ENCODE data around the gene TIMP1. TPM values are rescaled to one million over a fixed set of nuclear protein-coding genes. Genes with fewer than 3 reads are reported as not detected.

TIMP1 gene
- total RNA-seq, 3 donors from 2014 or later = 25.4 to 143 (median 96.9) TPM

DNA sequence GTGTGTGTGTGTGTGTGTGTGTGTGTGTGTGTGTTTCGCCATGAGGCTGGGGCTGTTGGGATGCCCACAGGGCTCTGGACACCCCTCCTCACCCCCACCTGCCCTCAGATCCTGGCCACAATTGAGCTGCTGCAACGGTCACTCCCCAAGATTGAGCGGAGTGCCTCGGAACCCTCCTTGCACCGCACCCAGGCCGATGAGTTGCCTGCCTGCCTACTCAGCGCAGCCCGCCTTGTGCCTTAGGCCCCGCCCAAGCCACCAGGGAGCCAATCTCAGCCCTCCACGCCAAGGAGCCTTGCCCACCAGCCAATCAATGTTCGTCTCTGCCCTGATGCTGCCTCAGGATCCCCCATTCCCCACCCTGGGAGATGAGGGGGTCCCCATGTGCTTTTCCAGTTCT, 11.0 kb upstream of the TIMP1 start:
- intact Hi-C loops (cut with DNase I, micrococcal nuclease) = no loop called here
- Histone ChIP-seq H3K36me3 (ENCODE audit: low read depth) (no peaks in the 10 kb centered on the region), H3K4me1 (ENCODE audit: low read depth) (peaks cover 6% of the 10 kb centered on the region), H3K4me3 (no peak overlapping the region), H3K9me3 (no peaks in the 10 kb centered on the region)
- ATAC-seq = no peak
- TF ChIP-seq, protein P1, sequence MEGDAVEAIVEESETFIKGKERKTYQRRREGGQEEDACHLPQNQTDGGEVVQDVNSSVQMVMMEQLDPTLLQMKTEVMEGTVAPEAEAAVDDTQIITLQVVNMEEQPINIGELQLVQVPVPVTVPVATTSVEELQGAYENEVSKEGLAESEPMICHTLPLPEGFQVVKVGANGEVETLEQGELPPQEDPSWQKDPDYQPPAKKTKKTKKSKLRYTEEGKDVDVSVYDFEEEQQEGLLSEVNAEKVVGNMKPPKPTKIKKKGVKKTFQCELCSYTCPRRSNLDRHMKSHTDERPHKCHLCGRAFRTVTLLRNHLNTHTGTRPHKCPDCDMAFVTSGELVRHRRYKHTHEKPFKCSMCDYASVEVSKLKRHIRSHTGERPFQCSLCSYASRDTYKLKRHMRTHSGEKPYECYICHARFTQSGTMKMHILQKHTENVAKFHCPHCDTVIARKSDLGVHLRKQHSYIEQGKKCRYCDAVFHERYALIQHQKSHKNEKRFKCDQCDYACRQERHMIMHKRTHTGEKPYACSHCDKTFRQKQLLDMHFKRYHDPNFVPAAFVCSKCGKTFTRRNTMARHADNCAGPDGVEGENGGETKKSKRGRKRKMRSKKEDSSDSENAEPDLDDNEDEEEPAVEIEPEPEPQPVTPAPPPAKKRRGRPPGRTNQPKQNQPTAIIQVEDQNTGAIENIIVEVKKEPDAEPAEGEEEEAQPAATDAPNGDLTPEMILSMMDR (IDR thresholded peaks at IDR 0.05) = no peak
- DNase-seq = no peak

DNA sequence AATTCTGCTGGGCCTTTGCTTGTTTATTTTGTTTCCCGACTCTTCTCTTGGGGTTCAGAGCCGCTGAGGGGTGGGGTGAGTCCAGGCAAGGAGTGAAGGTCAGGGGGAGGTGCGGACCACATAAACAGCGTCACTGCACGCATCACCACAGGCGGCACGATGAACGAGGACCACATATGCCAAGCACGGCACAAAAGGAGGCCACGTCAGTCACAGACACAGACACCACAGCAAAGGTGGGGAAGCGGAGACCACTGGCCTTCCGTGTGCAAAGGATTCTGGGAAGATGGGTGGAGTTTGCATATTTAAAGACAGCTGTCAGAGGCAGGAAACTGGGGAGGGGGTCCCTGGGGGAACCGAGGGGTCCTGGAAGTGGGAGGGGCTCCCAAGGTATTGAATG, 10.3 kb upstream of the TIMP1 start:
- ATAC-seq = no peak

DNA sequence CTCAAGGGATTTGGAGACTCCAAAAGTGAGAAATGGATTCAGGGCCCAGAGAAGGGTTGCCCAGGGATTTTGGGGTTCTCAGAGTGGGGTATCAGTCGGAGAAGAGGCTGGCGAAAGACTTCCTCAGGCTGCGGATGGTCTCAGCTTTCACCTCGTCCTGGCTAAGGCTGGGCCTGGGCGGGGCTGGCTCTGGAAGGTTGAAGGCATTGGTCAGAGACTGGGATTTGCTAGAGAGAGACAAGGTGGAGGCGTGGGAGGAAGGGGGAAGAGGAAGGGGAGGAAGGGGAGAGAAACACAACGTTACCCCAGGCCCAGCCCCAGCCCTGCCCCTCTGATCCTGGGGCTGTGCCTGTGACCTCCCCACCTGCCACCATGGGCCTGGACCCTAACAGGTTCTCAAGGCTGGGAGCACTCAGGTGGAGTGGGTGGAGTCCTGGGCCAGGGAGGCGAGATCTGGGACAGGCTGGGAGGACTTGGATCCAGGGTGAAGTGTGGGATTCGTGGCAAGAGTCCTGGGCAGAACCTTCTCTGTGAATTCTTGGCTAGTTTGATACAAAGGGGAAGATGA, 9.4 kb upstream of the TIMP1 start:
- TF ChIP-seq, protein P1 (IDR thresholded peaks at IDR 0.05) = no peak
- ATAC-seq = peak; percentile 21
- intact Hi-C loops (cut with DNase I, micrococcal nuclease) = no loop called here

More for the DNA sequence above, 10.3 kb upstream of the TIMP1 start:
- H3K9me3 ChIP-seq = no peaks in the 10 kb centered on the region
- intact Hi-C loops (cut with DNase I, micrococcal nuclease) = no loop called here
- peaks cover 6% of the 10 kb centered on the region for H3K4me1 ChIP-seq (ENCODE audit: low read depth)
- H3K4me3 ChIP-seq = no peak overlapping the region
- no peaks in the 10 kb centered on the region for H3K36me3 ChIP-seq (ENCODE audit: low read depth)
- no peak for DNase-seq
- TF ChIP-seq, protein P1 (IDR thresholded peaks at IDR 0.05) = no peak

DNA sequence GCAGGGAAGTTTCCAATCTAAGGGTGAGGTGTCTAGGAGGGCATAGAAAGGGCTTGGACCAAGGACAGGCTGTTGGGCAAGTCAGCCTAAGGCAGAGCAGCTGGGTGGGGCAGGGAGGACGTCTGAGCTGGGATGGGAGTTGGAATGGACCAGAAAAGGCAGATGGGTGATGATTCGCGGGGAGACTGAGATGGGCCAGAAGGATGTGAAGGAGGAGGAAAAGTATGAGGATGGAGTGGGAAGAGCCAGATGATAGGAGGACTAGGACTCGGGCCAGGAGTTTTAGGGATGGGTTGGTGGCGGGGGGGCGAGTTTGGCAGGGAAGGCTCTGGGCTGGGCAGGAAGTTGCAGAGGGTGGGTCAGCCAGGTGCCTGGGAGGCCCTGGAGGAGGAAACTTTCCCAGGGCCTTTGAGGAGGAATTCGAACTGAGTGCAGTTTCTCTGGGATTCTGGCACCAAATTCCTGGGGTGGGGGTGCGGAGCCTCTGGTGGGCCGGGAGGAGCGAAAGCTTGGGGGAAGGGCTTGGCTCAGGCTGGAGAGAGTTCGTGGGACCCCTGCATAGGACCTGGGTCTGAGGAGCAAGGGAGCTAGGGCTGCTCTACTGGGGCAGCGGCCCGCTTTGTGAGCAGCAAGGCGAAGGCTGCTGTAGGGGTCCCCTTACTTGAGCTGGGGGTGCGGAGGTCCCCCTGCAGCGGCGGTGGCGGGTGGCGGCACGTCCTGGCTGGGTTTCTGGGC, 8.7 kb upstream of the TIMP1 start:
- TF ChIP-seq, protein P1 (IDR thresholded peaks at IDR 0.05) = no peak
- intact Hi-C loops (cut with DNase I, micrococcal nuclease) = no loop called here
- DNase-seq (peak; percentile 42 to 63 (median 60)), ATAC-seq (peak; percentile 73)
- Histone ChIP-seq H3K9me3 (no peaks in the 10 kb centered on the region), H3K4me1 (ENCODE audit: low read depth) (peaks cover 6% of the 10 kb centered on the region), H3K4me3 (no peak overlapping the region), H3K36me3 (ENCODE audit: low read depth) (no peaks in the 10 kb centered on the region)

More for the DNA sequence above, 9.4 kb upstream of the TIMP1 start:
- H3K4me1 ChIP-seq (ENCODE audit: low read depth) = peaks cover 6% of the 10 kb centered on the region
- DNase-seq = no peak
- no peak overlapping the region for H3K4me3 ChIP-seq
- no peaks in the 10 kb centered on the region for H3K9me3 ChIP-seq
- H3K36me3 ChIP-seq (ENCODE audit: low read depth) = no peaks in the 10 kb centered on the region

DNA sequence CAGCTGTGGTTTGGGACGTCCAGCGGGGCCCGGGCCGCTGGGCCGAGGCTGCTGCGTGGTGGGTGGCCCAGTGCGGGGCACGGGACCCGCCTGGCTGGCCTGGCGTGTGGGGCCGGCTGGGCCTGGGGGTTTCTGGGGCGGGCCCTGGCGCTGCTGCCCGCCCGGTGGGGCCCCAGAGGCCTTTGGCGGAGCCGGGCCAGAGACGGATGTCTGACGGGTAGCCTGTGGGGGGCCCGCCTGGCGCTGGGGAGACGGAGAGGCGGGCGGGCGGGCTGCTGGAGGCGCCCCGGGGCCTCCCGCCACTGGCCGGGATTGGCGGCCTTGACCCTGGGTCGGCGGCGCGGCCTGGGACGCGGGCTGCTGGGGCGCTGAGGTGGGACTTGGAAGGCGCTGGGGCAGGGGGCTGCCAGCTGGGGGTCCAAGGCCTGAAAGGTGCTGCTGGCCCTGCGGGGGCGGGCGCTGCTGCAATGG, 8.1 kb upstream of the TIMP1 start:
- ATAC-seq (peak; percentile 26), DNase-seq (no peak)
- TF ChIP-seq, protein P1 (IDR thresholded peaks at IDR 0.05) = no peak
- H3K4me3 ChIP-seq = no peak overlapping the region
- H3K4me1 ChIP-seq (ENCODE audit: low read depth) = peaks cover 6% of the 10 kb centered on the region
- H3K9me3 ChIP-seq = no peaks in the 10 kb centered on the region
- H3K36me3 ChIP-seq (ENCODE audit: low read depth) = no peaks in the 10 kb centered on the region
- intact Hi-C loops (cut with DNase I, micrococcal nuclease) = no loop called here
